Retinal pigment epithelial cell (primary cell): ENCODE measurements around the gene RCL1.

Experiments used
- DNase-seq: peaks from one replicate; pipeline ENCODE4 v3.0.0-alpha.2; 2010; ENCODE audit warnings: low read depth
- H3K4me3 ChIP-seq: 2 replicates; pipeline ENCODE4 v1.5.1; 2011; ENCODE audit warnings: mild to moderate bottlenecking, low read length, control low read depth, moderate library complexity
- TF ChIP-seq, protein P1 (sequence below): conservative IDR thresholded peaks from 2 replicates; pipeline ENCODE4 v1.5.1; 2011; ENCODE audit warnings: low read depth, low read length, control low read depth, inconsistent platforms

Gene RCL1

DNA sequence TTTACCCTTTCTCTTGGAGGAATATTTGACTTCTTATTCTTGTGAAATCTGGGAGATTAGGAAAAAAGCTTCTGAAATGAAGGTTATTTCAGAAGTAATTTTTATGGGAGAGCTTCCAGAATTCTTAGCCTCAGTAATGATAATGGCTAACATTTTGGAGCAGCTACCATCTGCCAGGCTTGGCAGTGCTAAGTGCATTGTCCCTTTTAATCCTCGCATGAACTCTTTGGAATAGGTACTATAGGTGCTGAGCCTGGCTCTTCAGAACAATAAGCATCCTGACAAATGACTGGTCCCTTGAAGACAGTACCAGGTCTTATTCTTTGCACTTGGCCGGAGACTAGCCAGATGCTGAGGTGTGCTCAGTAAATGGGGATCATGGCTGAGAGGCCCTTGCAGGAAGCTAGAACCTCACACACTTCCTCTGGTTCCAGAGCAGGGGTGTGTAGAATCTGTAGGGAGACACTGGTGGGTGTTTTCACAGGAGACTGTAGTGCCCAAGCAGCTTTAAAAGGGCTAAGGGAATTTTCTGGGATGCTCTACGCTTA, 90.7 kb downstream of the RCL1 start:
- H3K4me3 ChIP-seq, result no peak overlapping the region
- no peak for DNase-seq
- TF ChIP-seq, protein P1, sequence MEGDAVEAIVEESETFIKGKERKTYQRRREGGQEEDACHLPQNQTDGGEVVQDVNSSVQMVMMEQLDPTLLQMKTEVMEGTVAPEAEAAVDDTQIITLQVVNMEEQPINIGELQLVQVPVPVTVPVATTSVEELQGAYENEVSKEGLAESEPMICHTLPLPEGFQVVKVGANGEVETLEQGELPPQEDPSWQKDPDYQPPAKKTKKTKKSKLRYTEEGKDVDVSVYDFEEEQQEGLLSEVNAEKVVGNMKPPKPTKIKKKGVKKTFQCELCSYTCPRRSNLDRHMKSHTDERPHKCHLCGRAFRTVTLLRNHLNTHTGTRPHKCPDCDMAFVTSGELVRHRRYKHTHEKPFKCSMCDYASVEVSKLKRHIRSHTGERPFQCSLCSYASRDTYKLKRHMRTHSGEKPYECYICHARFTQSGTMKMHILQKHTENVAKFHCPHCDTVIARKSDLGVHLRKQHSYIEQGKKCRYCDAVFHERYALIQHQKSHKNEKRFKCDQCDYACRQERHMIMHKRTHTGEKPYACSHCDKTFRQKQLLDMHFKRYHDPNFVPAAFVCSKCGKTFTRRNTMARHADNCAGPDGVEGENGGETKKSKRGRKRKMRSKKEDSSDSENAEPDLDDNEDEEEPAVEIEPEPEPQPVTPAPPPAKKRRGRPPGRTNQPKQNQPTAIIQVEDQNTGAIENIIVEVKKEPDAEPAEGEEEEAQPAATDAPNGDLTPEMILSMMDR, result no peak

DNA sequence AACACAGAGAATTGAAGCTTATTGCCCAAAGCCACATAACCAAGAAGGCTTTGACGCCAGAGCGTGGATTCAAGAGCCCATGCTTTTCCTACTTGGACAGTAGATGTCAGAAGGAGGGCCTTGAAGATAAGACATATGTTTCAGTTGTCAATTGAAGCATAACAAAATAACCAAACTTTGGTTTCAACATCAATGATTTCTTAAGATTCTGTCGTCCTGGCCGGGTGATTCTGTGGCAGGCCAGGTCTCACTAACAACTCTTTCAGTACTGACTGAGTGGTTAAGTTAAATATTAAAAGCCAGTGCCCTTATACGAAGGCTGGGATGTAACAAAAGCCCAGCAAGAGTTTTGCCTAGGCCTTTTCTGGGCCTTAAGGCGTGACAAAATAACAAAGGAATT, 94.0 kb downstream of the RCL1 start:
- no peak overlapping the region for H3K4me3 ChIP-seq
- no peak for DNase-seq
- TF ChIP-seq, protein P1, result no peak

DNA sequence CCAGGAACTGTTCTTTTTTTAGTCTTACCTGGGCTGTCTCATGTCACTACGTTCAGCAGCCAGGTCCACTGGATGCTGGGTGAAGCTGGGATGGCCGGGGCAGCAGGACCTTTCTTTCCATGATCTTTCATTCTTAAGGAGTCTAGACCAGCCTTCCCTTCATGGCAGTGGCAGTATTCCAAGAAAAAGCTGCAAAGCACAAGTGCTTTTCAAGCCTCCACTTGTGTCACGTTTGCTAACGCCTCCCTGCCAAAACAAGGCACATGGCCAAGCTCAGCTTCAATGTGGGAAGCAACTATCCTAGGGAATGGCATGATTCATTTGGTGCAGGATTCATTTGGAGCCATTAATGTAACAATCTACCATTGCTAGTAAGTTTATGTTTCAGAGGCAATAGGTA, 94.8 kb downstream of the RCL1 start:
- peak; percentile 29 for DNase-seq
- H3K4me3 ChIP-seq, result no peak overlapping the region
- TF ChIP-seq, protein P1, result no peak

DNA sequence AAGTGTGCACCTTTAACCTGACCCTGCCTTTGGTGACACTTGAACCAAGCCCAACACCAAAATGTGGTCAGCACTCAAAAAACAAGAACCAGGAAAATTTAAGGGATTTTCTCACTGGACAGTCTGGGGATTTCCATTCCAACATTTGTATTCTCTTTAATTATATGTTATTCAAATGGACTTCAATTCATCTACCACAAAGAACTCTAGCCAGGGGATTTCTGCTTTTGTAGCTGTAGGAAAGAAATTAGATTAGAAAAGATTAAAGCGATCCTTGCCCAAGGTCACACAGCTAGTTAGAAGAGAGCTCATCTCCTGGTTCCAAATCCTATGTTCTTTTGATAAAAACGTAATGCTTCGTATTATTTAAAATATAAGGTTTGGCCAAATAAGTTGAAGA, 97.5 kb downstream of the RCL1 start:
- H3K4me3 ChIP-seq, result no peak overlapping the region
- TF ChIP-seq, protein P1, result no peak
- DNase-seq, result no peak

DNA sequence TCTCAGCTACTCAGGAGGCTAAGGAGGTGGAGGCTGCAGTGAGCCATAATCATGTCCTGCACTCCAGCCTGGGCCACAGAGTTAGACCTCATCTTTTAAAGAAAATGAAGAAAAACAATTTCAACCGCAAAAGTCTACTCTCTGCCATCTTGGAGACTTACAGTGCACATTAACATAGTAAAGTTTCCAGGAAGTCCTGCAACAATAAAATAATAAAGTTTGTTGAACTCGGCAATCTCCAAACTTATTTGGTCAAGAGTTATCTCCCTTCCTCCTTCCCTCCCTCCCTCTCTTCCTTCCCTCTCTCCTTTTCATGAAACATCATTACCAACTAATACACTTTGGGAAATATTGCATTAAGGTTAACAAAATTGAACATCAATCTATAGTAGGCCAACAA, 98.2 kb downstream of the RCL1 start:
- no peak for DNase-seq
- TF ChIP-seq, protein P1, result no peak
- no peak overlapping the region for H3K4me3 ChIP-seq

DNA sequence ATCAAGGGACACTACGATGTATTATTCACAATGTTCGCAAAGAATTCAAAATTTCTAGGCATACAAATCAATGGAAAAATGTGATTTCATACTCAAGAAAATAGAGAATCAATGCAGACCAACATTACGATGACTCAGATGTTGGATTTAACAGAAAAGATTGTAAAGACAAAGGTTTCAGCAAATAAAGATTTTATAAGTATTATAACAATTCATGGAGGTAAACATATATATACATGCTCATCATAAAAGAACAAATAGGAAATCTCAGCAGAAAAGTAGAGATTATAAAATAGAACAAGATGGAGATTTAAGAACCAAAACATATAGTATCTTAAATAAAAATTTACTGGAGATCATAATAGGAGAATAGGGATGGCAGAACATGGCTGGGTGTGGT, 98.9 kb downstream of the RCL1 start:
- no peak overlapping the region for H3K4me3 ChIP-seq
- DNase-seq, result no peak
- TF ChIP-seq, protein P1, result no peak

DNA sequence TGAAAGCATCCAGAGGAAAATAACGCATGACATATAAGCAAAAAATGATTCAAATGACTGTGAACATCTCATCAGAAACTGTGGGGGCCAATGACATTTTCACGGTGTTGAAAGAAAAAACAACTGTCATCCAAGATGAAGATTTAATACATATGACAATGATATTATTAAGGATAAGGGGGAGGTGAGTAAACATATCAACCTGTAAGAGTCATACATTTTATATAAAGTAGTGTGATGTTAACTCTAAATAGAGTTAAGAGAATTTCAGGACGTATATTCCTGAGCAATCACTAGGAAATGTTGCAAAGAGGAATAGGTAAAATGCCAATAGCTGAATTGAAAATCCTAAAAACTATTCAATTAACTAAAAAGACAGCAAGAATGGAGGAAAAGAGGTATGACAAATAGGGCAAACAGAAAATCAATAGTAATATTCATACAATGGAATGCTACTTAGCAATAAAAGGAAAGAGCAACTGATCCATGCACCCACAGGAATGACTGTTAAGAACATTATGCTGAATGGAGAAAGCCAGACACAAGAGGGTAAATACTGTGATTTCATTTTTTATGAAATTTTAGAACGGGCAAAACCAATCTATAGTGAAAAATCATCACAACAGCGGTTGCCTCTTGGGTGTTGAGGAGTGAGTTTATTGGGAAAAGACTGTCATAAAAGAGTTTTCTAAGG, 99.9 kb downstream of the RCL1 start:
- no peak for DNase-seq
- TF ChIP-seq, protein P1, result no peak
- H3K4me3 ChIP-seq, result no peak overlapping the region
